Type B pancreatic cell (in vitro differentiated cells): Measurements from ENCODE around the gene IGF2. TPM values are rescaled to one million over a fixed set of nuclear protein-coding genes. Genes with fewer than 3 reads are reported as not detected.
A peak's percentile ranks its signal among the peaks of the same experiment; 100 is the strongest.

Experiments used
- DNase-seq: peaks from one replicate; pipeline ENCODE4 v3.0.0; 2021; ENCODE audit warnings: mixed read lengths; ENCODE audit not compliant: unreplicated experiment; ENCODE audit errors: extremely low spot score
- H3K27ac Mint-ChIP-seq: 2 replicates; pipeline ENCODE4 v1.8.0; 2021; ENCODE audit warnings: mild to moderate bottlenecking, mixed read lengths
- H3K27me3 Mint-ChIP-seq: 2 replicates; pipeline ENCODE4 v1.8.0; 2021; ENCODE audit warnings: mixed read lengths
- H3K36me3 Mint-ChIP-seq: 2 replicates; pipeline ENCODE4 v1.8.0; 2021; ENCODE audit warnings: mixed read lengths
- H3K4me1 Mint-ChIP-seq: one replicate; pipeline ENCODE4 v1.8.0; 2021; ENCODE audit warnings: mixed read lengths; ENCODE audit not compliant: unreplicated experiment
- H3K4me3 Mint-ChIP-seq: 2 replicates; pipeline ENCODE4 v1.8.0; 2021; ENCODE audit warnings: mild to moderate bottlenecking, mixed read lengths
- H3K9me3 Mint-ChIP-seq: 2 replicates; pipeline ENCODE4 v1.8.0; 2021; ENCODE audit warnings: mixed read lengths
- total RNA-seq: library from RNA; stranded (reverse); gene quantifications from 2 replicates; pipeline ENCODE4 v1.2.1, GENCODE V29; 2021; ENCODE audit warnings: low replicate concordance
- TF ChIP-seq, protein P1 (sequence below): fragments of 200-600 bp; sonication (generic); conservative IDR thresholded peaks from 2 replicates; pipeline ENCODE4 v1.5.0; 2021; ENCODE audit warnings: antibody characterized with exemption, mild to moderate bottlenecking

IGF2 gene
- total RNA-seq, 1 donor from 2014 or later: 2,350 TPM

DNA sequence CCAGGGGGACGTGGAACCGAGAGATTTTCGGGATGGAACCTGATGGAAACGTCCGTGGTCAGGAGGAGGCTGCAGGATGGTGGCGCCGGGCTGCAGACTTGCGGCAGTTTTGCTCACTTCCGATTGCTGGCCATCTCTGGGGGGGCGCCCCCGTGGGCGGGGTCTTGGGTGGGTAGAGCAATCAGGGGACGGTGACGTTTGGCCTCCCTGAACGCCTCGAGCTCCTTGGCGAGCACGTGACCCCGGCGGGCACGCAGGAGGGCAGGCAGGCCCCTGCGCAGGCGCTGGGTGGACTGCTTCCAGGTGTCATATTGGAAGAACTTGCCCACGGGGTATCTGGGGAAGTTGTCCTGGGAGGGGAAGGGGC, 6.3 kb downstream of the IGF2 start:
- DNase-seq: no peak
- peaks cover 34% of the 10 kb centered on the region for H3K27me3 Mint-ChIP-seq
- peak overlapping the region; percentile 28 for H3K4me3 Mint-ChIP-seq
- H3K4me1 Mint-ChIP-seq: peaks cover 8% of the 10 kb centered on the region
- H3K9me3 Mint-ChIP-seq: no peaks in the 10 kb centered on the region
- H3K36me3 Mint-ChIP-seq: peaks cover 21% of the 10 kb centered on the region
- peak overlapping the region; percentile 48 for H3K27ac Mint-ChIP-seq
- TF ChIP-seq, protein P1, sequence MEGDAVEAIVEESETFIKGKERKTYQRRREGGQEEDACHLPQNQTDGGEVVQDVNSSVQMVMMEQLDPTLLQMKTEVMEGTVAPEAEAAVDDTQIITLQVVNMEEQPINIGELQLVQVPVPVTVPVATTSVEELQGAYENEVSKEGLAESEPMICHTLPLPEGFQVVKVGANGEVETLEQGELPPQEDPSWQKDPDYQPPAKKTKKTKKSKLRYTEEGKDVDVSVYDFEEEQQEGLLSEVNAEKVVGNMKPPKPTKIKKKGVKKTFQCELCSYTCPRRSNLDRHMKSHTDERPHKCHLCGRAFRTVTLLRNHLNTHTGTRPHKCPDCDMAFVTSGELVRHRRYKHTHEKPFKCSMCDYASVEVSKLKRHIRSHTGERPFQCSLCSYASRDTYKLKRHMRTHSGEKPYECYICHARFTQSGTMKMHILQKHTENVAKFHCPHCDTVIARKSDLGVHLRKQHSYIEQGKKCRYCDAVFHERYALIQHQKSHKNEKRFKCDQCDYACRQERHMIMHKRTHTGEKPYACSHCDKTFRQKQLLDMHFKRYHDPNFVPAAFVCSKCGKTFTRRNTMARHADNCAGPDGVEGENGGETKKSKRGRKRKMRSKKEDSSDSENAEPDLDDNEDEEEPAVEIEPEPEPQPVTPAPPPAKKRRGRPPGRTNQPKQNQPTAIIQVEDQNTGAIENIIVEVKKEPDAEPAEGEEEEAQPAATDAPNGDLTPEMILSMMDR: no peak

DNA sequence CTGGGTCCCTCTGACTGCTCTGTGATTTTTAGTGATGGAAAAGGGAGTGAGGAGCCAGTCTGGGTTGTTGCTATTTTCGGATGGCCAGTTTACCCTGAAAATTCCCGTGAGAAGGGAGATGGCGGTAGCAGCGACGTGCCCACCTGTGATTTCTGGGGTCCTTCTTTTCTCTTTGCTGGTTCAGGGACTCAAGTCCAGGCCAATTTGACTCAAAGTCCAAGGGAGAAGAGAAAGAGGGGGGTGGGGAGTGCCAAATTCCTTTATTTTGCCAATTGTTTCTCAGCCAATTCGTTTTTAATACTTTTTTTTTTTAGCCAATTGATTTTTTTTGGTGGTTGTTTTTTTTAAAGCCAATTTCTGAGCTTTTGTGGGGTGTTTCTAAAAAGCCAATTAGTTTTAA, 6.9 kb downstream of the IGF2 start:
- Mint-ChIP-seq H3K27ac (peak overlapping the region; percentile 83), H3K4me3 (peak overlapping the region; percentile 71), H3K36me3 (peaks cover 21% of the 10 kb centered on the region), H3K9me3 (no peaks in the 10 kb centered on the region), H3K4me1 (peaks cover 8% of the 10 kb centered on the region), H3K27me3 (peaks cover 34% of the 10 kb centered on the region)
- no peak for DNase-seq
- TF ChIP-seq, protein P1: no peak

DNA sequence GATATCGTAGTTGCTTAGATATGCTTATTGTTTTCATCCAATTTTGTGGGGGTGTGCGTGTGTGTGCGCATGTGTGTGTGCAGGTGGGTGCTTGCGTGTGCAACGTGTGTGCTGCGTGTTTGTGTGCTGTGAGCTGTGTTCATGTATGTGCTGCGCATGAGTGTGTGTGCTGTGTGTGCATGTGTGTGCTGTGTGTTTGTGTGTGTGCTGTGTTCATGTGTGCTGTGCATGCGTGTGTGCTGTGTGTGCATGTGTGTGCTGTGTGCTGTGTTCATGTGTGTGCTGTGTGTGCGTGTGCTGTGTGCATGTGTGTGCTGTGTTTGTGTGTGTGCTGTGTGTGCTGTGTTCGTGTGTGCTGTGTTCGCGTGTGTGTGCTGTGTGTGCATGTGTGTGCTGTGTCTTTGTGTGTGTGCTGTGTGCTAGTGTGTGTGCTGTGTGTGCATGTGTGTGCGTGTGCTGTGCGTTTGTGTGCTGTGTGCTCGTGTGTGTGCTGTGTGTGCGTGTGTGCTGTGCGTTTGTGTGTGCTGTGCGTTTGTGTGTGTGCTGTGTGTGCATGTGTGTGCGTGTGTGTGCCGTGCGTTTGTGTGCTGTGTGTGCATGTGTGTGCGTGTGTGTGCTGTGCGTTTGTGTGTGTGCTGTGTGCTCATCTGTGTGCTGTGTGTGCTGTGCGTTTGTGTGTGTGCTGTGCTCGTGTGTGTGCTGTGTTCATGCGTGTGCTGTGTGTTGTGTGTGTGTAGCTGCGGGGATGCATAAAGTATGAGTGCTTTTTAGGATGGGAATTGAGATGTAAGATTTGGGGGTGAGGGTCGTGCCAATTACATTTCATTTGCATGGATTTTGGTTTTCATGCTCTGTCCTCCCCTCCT, 7.6 kb downstream of the IGF2 start:
- H3K4me3 Mint-ChIP-seq: peak overlapping the region; percentile 71
- no peak for DNase-seq
- H3K9me3 Mint-ChIP-seq: no peaks in the 10 kb centered on the region
- H3K4me1 Mint-ChIP-seq: peaks cover 8% of the 10 kb centered on the region
- peaks cover 21% of the 10 kb centered on the region for H3K36me3 Mint-ChIP-seq
- H3K27ac Mint-ChIP-seq: peak overlapping the region; percentile 83
- TF ChIP-seq, protein P1: no peak
- H3K27me3 Mint-ChIP-seq: peaks cover 32% of the 10 kb centered on the region

DNA sequence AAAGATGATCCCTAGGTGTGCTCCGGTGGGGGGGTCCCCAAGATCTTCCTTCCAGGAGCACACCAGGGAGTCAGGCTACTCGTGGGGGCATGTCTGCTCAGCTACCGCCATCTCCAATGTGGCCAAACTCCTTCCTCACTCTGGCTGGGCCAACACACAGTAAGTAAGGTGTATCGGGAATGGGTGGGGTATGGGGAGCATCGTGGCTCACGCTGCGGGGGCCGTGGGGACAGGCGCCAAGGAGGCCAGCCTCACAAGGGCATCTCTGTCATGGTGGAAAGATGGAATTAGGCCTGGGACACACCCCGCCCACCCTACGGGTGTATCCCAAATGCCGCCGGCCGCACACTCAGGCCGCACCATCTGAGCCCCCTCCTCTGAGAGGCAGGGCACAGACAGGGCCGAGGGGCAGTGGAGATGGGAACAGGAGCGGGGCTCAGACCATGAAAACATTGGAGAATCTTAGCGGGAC, 8.3 kb downstream of the IGF2 start:
- peak overlapping the region; percentile 71 for H3K4me3 Mint-ChIP-seq
- peak overlapping the region; percentile 83 for H3K27ac Mint-ChIP-seq
- DNase-seq: no peak

DNA sequence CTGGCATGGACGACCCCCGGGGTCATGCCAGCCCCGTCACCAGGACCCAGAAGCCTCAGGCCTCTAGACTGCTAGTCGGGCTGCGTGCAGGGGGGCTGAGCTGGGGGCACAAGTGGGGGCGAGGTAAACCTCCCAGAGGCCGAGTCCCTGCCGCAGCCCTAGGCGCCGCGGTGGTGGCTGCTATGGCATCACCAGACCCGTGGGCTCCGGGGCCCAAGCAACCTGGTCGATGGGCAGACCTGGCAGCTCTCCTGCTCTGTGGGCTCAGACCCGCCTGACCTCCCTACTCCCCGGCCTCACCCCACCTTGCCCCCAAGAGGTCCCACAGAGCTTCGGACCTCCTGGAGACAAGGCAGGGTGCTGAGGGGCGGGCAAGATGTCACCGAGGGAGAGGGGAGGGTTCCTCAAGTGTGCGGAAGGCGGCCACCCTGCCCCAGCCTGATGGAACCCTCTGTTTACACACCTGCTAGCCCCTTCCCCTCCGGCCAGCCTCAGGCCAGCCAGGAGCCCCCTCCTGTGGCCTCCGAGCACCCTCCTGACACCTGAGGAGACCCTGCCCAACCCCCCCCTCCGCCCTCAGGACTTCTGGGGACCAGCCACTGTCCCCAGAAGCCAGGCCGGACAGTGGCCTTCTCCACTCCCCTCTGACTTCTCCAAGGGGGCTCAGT, 9.4 kb downstream of the IGF2 start:
- TF ChIP-seq, protein P1: no peak
- peaks cover 22% of the 10 kb centered on the region for H3K27me3 Mint-ChIP-seq
- no peak for DNase-seq
- H3K4me1 Mint-ChIP-seq: peaks cover 8% of the 10 kb centered on the region
- no peak overlapping the region for H3K4me3 Mint-ChIP-seq
- H3K27ac Mint-ChIP-seq: no peak overlapping the region
- no peaks in the 10 kb centered on the region for H3K9me3 Mint-ChIP-seq
- H3K36me3 Mint-ChIP-seq: peaks cover 14% of the 10 kb centered on the region

More for the DNA sequence above, 8.3 kb downstream of the IGF2 start:
- H3K9me3 Mint-ChIP-seq: no peaks in the 10 kb centered on the region
- TF ChIP-seq, protein P1: no peak
- H3K36me3 Mint-ChIP-seq: peaks cover 17% of the 10 kb centered on the region
- H3K27me3 Mint-ChIP-seq: peaks cover 25% of the 10 kb centered on the region
- H3K4me1 Mint-ChIP-seq: peaks cover 8% of the 10 kb centered on the region
